OCI-LY7 (cell line): ENCODE results near the gene SERPINH1.

Source experiments
- EZH2phosphoT487 ChIP-seq: fragments of 200-600 bp; sonication (generic); IDR thresholded peaks from 2 replicates; pipeline ENCODE4 v1.6.1; 2018; ENCODE audit warnings: low read depth, borderline replicate concordance, mild to moderate bottlenecking, mixed run types, antibody characterized with exemption, low read length, moderate library complexity, mixed read lengths
- TF ChIP-seq, protein P1 (sequence below): fragments of 200-600 bp; sonication (generic); conservative IDR thresholded peaks from 2 replicates; pipeline ENCODE4 v1.5.1; 2014; ENCODE audit warnings: mild to moderate bottlenecking, antibody characterized with exemption, low read length, moderate library complexity, mixed read lengths

DNA sequence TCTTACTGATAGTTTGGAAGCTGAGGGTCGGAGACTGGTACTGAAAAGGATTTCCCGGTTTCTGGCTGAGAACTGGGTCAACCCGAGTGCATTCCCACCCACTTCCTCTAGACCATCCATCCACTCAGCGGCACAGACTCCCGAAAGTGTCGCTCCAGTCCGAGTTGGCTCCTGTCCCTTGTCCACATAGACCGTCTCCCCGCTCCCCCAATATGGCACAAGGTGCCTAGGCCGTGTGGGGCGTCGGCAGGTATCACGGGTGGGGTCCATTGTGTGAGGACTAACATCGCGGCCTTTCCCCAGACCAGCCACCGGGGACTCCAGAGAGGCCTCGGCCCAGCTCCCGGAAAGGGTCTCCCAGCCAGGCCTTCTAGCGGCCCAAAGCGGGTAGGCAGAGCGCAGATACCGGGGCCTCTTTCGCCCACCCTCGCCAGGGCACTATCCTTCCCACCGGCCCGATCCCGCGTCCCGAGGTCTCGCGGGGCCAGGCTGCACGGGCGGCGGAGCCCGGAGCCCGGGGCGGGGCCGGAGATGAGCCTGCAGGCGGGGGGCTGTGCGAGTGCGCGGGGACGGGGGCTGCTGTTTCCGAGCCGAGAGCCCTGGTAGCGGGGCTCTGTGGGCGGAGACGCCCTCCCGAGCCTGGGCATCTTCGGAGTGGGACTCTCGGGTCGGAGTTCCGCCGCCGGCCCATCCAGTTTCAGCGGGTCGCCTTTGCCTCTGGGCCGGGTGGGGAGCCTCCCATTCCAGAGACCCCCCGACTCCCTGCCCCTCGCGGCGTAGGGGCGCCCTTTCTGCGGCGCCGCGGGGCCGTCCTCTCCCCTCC lies 21.1 kb downstream of the SERPINH1 start:
- TF ChIP-seq, protein P1, sequence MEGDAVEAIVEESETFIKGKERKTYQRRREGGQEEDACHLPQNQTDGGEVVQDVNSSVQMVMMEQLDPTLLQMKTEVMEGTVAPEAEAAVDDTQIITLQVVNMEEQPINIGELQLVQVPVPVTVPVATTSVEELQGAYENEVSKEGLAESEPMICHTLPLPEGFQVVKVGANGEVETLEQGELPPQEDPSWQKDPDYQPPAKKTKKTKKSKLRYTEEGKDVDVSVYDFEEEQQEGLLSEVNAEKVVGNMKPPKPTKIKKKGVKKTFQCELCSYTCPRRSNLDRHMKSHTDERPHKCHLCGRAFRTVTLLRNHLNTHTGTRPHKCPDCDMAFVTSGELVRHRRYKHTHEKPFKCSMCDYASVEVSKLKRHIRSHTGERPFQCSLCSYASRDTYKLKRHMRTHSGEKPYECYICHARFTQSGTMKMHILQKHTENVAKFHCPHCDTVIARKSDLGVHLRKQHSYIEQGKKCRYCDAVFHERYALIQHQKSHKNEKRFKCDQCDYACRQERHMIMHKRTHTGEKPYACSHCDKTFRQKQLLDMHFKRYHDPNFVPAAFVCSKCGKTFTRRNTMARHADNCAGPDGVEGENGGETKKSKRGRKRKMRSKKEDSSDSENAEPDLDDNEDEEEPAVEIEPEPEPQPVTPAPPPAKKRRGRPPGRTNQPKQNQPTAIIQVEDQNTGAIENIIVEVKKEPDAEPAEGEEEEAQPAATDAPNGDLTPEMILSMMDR: no peak
- TF ChIP-seq EZH2phosphoT487: no peak
